Tibial nerve (tissue), 4 donors: ENCODE measurements around the gene DENND1A. TPM values are rescaled to one million over a fixed set of nuclear protein-coding genes. Genes with fewer than 3 reads are reported as not detected.

Experiments used
- DNase-seq, 2 donors: peaks; one replicate each; pipeline ENCODE4 v3.0.0-alpha.2; 2019; ENCODE audit warnings: low spot score in 2 of 2
- H3K27ac ChIP-seq, 4 donors: fragments of 200-600 bp; sonication (generic) in 3 of 4; one replicate each; pipeline ENCODE4 v1.5.1; 2017 to 2019; ENCODE audit warnings: mild to moderate bottlenecking in 1 of 4
- H3K27me3 ChIP-seq, 2 donors: fragments of 200-600 bp; sonication (generic) in 1 of 2; one replicate each; pipeline versions ENCODE4 v1.5.1 to v1.6.0; 2017 to 2019
- H3K36me3 ChIP-seq, 3 donors: fragments of 200-600 bp; sonication (generic); one replicate each; pipeline ENCODE4 v1.5.1; 2018 to 2019
- H3K4me1 ChIP-seq, 4 donors: fragments of 200-600 bp; sonication (generic) in 3 of 4; one replicate each; pipeline ENCODE4 v1.5.1; 2017 to 2019
- H3K4me3 ChIP-seq, 4 donors: fragments of 200-600 bp; sonication (generic) in 3 of 4; one replicate each; pipeline ENCODE4 v1.5.1; 2017 to 2019; ENCODE audit warnings: mild to moderate bottlenecking in 1 of 4, moderate library complexity in 1 of 4
- H3K9me3 ChIP-seq, 4 donors: fragments of 200-600 bp; sonication (generic) in 3 of 4; one replicate each; pipeline ENCODE4 v1.5.1; 2017 to 2019
- EP300 ChIP-seq, 2 donors: sonication (generic); formaldehyde crosslinking; IDR thresholded peaks; one replicate each; pipeline ENCODE4 v1.6.1; 2017; ENCODE audit warnings: antibody characterized with exemption in 2 of 2, mild to moderate bottlenecking in 1 of 2
- POLR2A ChIP-seq, 2 donors: fragments of 450-650 bp; IDR thresholded peaks; one replicate each; pipeline ENCODE4 v1.6.1; 2017; ENCODE audit warnings: antibody characterized with exemption in 2 of 2, mild to moderate bottlenecking in 2 of 2, moderate library complexity in 2 of 2
- WGBS, 2 donors: methylation state at CpG; one replicate each; pipeline ENCODE4 v1.1.5; 2018; 5-methylcytosine and 5-hydroxymethylcytosine counted together
- total RNA-seq, 4 donors: library from RNA; depleted of rRNA; stranded (reverse); fragments of >200 nt; gene quantifications; one replicate each; pipeline ENCODE4 v1.1.0, GENCODE V29; 2016
- TF ChIP-seq, protein P1 (sequence below), 5 experiments: fragments of 200-600 bp in 3 of 5; fragments of 450-650 bp in 2 of 5; sonication (generic) in 3 of 5; IDR thresholded peaks; one replicate each; pipeline ENCODE4 v1.5.1; 2016 to 2019; ENCODE audit warnings: antibody characterized with exemption in 5 of 5, mild to moderate bottlenecking in 3 of 5, moderate library complexity in 2 of 5

Gene DENND1A
- total RNA-seq, 4 donors from 2014 or later, result 17.5 to 34.8 (median 20.1) TPM

DNA sequence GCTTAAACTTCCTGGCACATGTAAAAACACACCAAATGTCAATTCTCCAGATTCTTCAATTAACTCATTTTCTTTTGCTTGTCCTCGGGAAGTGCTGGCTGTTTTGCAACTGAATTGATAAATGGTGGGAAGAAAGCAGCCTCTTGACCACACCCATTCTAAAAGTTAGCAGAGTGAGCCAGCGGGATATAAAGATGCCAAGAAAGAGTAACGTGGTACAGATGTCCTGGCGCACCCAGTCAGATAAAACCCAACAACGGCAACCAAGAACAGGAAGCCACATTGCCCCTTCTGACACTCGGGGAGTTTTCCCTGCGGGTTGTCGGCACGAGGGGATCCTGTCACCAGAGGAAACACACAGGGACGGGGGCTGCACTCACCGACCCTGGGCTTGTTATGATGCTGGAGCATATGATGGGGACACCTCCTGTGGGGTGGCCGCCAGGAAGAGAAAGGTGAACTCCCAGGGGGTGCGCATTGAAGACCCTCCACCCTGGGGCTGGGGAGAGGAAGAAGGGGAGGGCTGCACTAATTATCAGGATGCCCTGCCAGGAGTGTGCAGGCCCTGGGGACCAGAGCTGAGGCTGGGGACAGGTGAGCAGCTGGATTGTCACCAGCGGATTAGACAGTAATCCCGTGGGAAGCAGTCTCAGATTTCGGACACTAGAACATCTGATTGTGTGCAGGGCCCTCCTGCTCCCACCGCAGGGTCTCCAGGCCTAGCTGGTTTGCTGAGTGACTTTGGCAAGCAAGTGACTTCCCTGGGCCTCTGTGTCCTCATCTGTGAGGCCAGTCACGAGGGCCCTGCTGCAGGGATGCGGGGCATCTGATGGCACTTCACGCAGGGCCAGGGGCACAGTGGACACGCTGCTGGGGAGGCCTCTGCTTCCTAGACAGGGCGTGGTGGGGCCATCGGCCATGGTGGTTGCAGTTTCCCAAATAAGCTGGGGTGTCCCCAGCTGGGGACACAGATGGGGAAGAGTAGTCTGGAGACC, 514.7 kb downstream of the DENND1A start:
- no peak overlapping the region for H3K4me3 ChIP-seq
- WGBS, 2 donors, result 80 to 86% methylated on average over 20 to 23 of the region's 23 CpGs
- H3K27ac ChIP-seq, result no peak overlapping the region
- DNase-seq, result no peak
- no peaks in the 10 kb centered on the region for H3K27me3 ChIP-seq
- H3K4me1 ChIP-seq, result no peaks in the 10 kb centered on the region
- TF ChIP-seq EP300 (IDR thresholded peaks at IDR 0.05) (no peak), POLR2A (IDR thresholded peaks at IDR 0.05) (no peak)
- TF ChIP-seq, protein P1, sequence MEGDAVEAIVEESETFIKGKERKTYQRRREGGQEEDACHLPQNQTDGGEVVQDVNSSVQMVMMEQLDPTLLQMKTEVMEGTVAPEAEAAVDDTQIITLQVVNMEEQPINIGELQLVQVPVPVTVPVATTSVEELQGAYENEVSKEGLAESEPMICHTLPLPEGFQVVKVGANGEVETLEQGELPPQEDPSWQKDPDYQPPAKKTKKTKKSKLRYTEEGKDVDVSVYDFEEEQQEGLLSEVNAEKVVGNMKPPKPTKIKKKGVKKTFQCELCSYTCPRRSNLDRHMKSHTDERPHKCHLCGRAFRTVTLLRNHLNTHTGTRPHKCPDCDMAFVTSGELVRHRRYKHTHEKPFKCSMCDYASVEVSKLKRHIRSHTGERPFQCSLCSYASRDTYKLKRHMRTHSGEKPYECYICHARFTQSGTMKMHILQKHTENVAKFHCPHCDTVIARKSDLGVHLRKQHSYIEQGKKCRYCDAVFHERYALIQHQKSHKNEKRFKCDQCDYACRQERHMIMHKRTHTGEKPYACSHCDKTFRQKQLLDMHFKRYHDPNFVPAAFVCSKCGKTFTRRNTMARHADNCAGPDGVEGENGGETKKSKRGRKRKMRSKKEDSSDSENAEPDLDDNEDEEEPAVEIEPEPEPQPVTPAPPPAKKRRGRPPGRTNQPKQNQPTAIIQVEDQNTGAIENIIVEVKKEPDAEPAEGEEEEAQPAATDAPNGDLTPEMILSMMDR (IDR thresholded peaks at IDR 0.05), result no peak
- H3K36me3 ChIP-seq, result peaks cover 0 to 49% (median 0%) of the 10 kb centered on the region in 3 donors
- H3K9me3 ChIP-seq, result no peaks in the 10 kb centered on the region

DNA sequence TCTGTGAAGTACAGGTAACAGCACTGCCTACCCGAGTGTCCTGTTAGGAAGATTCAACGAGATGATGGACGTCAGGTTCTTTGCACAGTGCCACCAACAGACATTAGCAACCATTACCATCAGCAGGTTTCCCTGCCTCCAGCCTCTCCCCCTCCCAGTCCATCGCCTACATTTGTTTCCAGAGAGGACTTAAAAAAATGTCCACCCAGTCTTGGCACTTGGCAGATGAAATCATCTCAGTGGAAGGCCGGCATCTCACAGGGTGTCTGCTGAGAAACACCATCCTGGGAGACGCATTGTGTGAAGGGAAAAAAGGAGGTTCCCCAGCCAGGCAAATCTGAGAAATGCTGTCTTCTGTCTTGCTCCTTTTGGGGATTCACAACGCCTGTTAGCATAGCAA, 515.7 kb downstream of the DENND1A start:
- no peak for DNase-seq
- WGBS, 2 donors, result 88 to 89% methylated on average over 7 of the region's 7 CpGs

DNA sequence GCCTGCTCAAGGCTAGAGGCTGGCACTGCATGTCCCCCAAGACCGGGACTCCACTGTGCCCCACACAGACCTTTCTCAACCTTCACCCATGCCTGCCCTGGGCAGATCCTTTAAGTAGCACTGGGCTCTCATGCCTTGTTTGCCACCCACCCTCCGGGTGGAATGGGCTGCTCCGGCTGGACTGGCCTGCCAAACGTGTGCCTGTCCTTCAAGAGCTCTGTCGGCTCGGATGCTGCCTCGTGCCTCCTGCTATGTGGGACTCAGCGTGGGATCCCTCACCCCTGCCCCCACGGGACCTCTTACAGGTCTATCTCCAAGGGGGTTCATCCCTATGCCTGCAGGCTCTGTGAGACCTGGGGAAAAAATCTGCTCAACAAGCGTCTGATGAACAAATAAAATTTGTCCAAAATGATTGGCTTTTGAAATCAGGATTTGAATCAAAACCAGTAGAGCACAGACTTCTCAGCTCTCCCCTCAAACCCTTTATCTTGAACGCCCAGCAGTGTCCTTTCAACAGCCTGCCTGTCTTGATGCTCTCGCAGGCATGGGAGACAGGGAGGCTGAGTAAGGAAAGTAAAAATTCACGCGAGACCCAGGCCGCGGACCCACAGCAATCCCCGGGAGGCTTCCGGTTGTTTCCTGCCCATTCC, 517.6 kb downstream of the DENND1A start:
- Histone ChIP-seq H3K27ac (no peak overlapping the region), H3K36me3 (peaks cover 0 to 28% (median 0%) of the 10 kb centered on the region in 3 donors), H3K27me3 (no peaks in the 10 kb centered on the region), H3K4me3 (no peak overlapping the region), H3K4me1 (no peaks in the 10 kb centered on the region), H3K9me3 (no peaks in the 10 kb centered on the region)
- DNase-seq, result no peak
- TF ChIP-seq POLR2A (IDR thresholded peaks at IDR 0.05) (no peak), EP300 (IDR thresholded peaks at IDR 0.05) (no peak)
- TF ChIP-seq, protein P1 (IDR thresholded peaks at IDR 0.05), result no peak
- WGBS, 2 donors, result 84 to 90% methylated on average over 18 of the region's 18 CpGs

More for the DNA sequence above, 515.7 kb downstream of the DENND1A start:
- TF ChIP-seq EP300 (IDR thresholded peaks at IDR 0.05) (no peak), POLR2A (IDR thresholded peaks at IDR 0.05) (no peak)
- TF ChIP-seq, protein P1 (IDR thresholded peaks at IDR 0.05), result no peak
- Histone ChIP-seq H3K4me1 (no peaks in the 10 kb centered on the region), H3K27me3 (no peaks in the 10 kb centered on the region), H3K4me3 (no peak overlapping the region), H3K36me3 (peaks cover 0 to 42% (median 0%) of the 10 kb centered on the region in 3 donors), H3K9me3 (no peaks in the 10 kb centered on the region), H3K27ac (no peak overlapping the region)

DNA sequence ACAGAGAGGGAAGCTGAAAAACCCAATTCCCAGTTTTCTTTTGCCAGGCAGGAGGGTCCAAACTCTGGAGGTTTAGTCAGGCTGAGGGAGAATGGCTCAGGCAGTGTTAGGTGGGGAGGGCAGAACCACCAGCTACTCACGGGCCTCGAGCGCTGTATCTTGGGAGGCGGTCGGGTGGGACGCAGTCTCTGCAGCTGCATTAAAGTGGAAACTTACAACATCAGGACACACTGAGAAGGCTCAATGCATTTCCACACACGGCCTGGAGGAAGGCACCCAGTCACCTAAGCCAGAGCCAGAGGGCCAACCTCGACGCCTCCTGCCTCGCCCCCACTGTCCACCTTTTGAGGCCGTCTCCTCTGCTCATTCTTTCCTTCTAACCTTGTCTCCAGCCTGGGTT, 518.3 kb downstream of the DENND1A start:
- TF ChIP-seq POLR2A (IDR thresholded peaks at IDR 0.05) (no peak), EP300 (IDR thresholded peaks at IDR 0.05) (no peak)
- TF ChIP-seq, protein P1 (IDR thresholded peaks at IDR 0.05), result no peak
- DNase-seq, result no peak

More for the DNA sequence above, 518.3 kb downstream of the DENND1A start:
- WGBS, 2 donors, result 89 to 95% methylated on average over 11 of the region's 11 CpGs
- Histone ChIP-seq H3K27ac (no peak overlapping the region), H3K4me3 (no peak overlapping the region), H3K4me1 (peaks cover 0 to 5% (median 0%) of the 10 kb centered on the region in 4 donors), H3K27me3 (no peaks in the 10 kb centered on the region), H3K9me3 (no peaks in the 10 kb centered on the region), H3K36me3 (peaks cover 0 to 26% (median 0%) of the 10 kb centered on the region in 3 donors)
